Neural progenitor cell (in vitro differentiated cells): ENCODE measurements around the gene FKBP14. TPM values are rescaled to one million over a fixed set of nuclear protein-coding genes. Genes with fewer than 3 reads are reported as not detected.

ENCODE experiments used
- DNase-seq: peaks from one replicate; pipeline ENCODE4 v3.0.0-alpha.2; 2016; ENCODE audit warnings: low spot score
- H2AFZ ChIP-seq: fragments of 200-600 bp; sonication (generic); replicated peaks from 2 replicates; pipeline ENCODE4 v1.6.1; 2016; ENCODE audit warnings: antibody characterized with exemption
- H3F3A ChIP-seq: fragments of 200-600 bp; sonication (generic); 2 replicates; pipeline ENCODE4 v1.6.1; 2016; ENCODE audit warnings: antibody characterized with exemption, low read depth
- H3K27ac ChIP-seq: fragments of 200-600 bp; sonication (generic); 2 replicates; pipeline ENCODE4 v1.5.1; 2016; ENCODE audit warnings: mild to moderate bottlenecking
- H3K27me3 ChIP-seq: fragments of 200-600 bp; sonication (generic); 2 replicates; pipeline ENCODE4 v1.6.1; 2016; ENCODE audit warnings: mild to moderate bottlenecking, moderate library complexity
- H3K36me3 ChIP-seq: fragments of 200-600 bp; sonication (generic); 2 replicates; pipeline ENCODE4 v1.5.1; 2016
- H3K4me1 ChIP-seq: fragments of 200-600 bp; sonication (generic); 2 replicates; pipeline ENCODE4 v1.6.1; 2016; ENCODE audit warnings: mixed run types
- H3K4me2 ChIP-seq: fragments of 200-600 bp; sonication (generic); 2 replicates; pipeline ENCODE4 v1.6.1; 2016
- H3K4me3 ChIP-seq: fragments of 200-600 bp; sonication (generic); 2 replicates; pipeline ENCODE4 v1.5.1; 2016
- H3K79me2 ChIP-seq: fragments of 200-600 bp; sonication (generic); 2 replicates; pipeline ENCODE4 v1.6.1; 2016; ENCODE audit warnings: low read depth
- H3K9ac ChIP-seq: fragments of 200-600 bp; sonication (generic); 2 replicates; pipeline ENCODE4 v1.6.1; 2016
- H3K9me3 ChIP-seq: fragments of 200-600 bp; sonication (generic); 2 replicates; pipeline ENCODE4 v1.5.1; 2016; ENCODE audit warnings: low read depth
- H4K20me1 ChIP-seq: fragments of 200-600 bp; sonication (generic); 2 replicates; pipeline ENCODE4 v1.6.1; 2016; ENCODE audit warnings: low read depth
- H3K27ac Mint-ChIP-seq: 3 replicates; pipeline ENCODE4 v1.8.0; 2021; ENCODE audit warnings: mixed read lengths
- H3K27me3 Mint-ChIP-seq: 2 replicates; pipeline ENCODE4 v1.8.0; 2022; ENCODE audit warnings: low read depth, mild to moderate bottlenecking, inconsistent platforms, moderate library complexity, mixed read lengths; ENCODE audit not compliant: insufficient read depth
- H3K36me3 Mint-ChIP-seq: 3 replicates; pipeline ENCODE4 v1.8.0; 2021; ENCODE audit warnings: mixed read lengths
- H3K4me1 Mint-ChIP-seq: 3 replicates; pipeline ENCODE4 v1.8.0; 2021; ENCODE audit warnings: mixed read lengths
- H3K4me3 Mint-ChIP-seq: 3 replicates; pipeline ENCODE4 v1.8.0; 2021; ENCODE audit warnings: mild to moderate bottlenecking, moderate library complexity, mixed read lengths
- H3K9me3 Mint-ChIP-seq: 3 replicates; pipeline ENCODE4 v1.8.0; 2020; ENCODE audit warnings: mixed read lengths
- CTCF ChIP-seq: fragments of 200-600 bp; sonication (generic); IDR thresholded peaks from 2 replicates; pipeline ENCODE4 v1.5.1; 2017; ENCODE audit warnings: antibody characterized with exemption, mild to moderate bottlenecking
- EZH2 ChIP-seq: fragments of 200-600 bp; sonication (generic); IDR thresholded peaks from 2 replicates; pipeline ENCODE4 v1.6.1; 2017; ENCODE audit warnings: antibody characterized with exemption, mild to moderate bottlenecking, moderate library complexity
- EZH2phosphoT487 ChIP-seq: fragments of 200-600 bp; sonication (generic); IDR thresholded peaks from 2 replicates; pipeline ENCODE4 v1.6.1; 2017; ENCODE audit warnings: antibody characterized with exemption
- total RNA-seq: library from RNA; depleted of rRNA; stranded (reverse); fragments of >200 nt; gene quantifications from 2 replicates; pipeline ENCODE4 v1.2.3, GENCODE V29; 2015; ENCODE audit warnings: low replicate concordance

The FKBP14 gene
- total RNA-seq, 1 donor from 2014 or later: 4.5 TPM

- H2AFZ ChIP-seq: no peak overlapping the region
- peaks cover 2% of the 10 kb centered on the region for H3K36me3 ChIP-seq
- Mint-ChIP-seq H3K4me3 (no peak overlapping the region), H3K36me3 (peaks cover 9% of the 10 kb centered on the region), H3K27me3 (no peaks in the 10 kb centered on the region), H3K4me1 (peaks cover 20% of the 10 kb centered on the region), H3K27ac (peak overlapping the region; percentile 35), H3K9me3 (no peaks in the 10 kb centered on the region)
- peaks cover 14% of the 10 kb centered on the region for H3F3A ChIP-seq
- peak; percentile 23 for DNase-seq
- TF ChIP-seq CTCF (no peak), EZH2 (no peak), EZH2phosphoT487 (no peak)
- H3K27ac ChIP-seq: no peak overlapping the region
- peak overlapping the region; percentile 42 for H3K9ac ChIP-seq
- peaks cover 48% of the 10 kb centered on the region for H4K20me1 ChIP-seq
- H3K79me2 ChIP-seq: peaks cover 60% of the 10 kb centered on the region
- H3K9me3 ChIP-seq: no peaks in the 10 kb centered on the region
- H3K4me3 ChIP-seq: peak overlapping the region; percentile 72
- H3K27me3 ChIP-seq: no peaks in the 10 kb centered on the region
- H3K4me1 ChIP-seq: peaks cover 34% of the 10 kb centered on the region
- peak overlapping the region; percentile 94 for H3K4me2 ChIP-seq
Measured at GRCh38 chr7:30029696-30030095, 3.2 kb upstream of the FKBP14 start.

- peak; percentile 74 for DNase-seq
- H4K20me1 ChIP-seq: peaks cover 44% of the 10 kb centered on the region
- H3K36me3 Mint-ChIP-seq: peaks cover 5% of the 10 kb centered on the region
- no peaks in the 10 kb centered on the region for H3K27me3 Mint-ChIP-seq
- H3K4me3 Mint-ChIP-seq: no peak overlapping the region
- H3F3A ChIP-seq: peaks cover 14% of the 10 kb centered on the region
- H3K27ac ChIP-seq: peak overlapping the region; percentile 29
- H3K4me3 ChIP-seq: peak overlapping the region; percentile 72
- no peaks in the 10 kb centered on the region for H3K36me3 ChIP-seq
- H2AFZ ChIP-seq: peak overlapping the region; percentile 61
- no peaks in the 10 kb centered on the region for H3K9me3 Mint-ChIP-seq
- H3K79me2 ChIP-seq: peaks cover 53% of the 10 kb centered on the region
- H3K27ac Mint-ChIP-seq: peak overlapping the region; percentile 88
- H3K4me1 Mint-ChIP-seq: peaks cover 22% of the 10 kb centered on the region
- no peaks in the 10 kb centered on the region for H3K27me3 ChIP-seq
- TF ChIP-seq EZH2: no peak
- no peak for TF ChIP-seq CTCF
- TF ChIP-seq EZH2phosphoT487: no peak
- H3K4me2 ChIP-seq: peak overlapping the region; percentile 94
- H3K4me1 ChIP-seq: peaks cover 34% of the 10 kb centered on the region
- H3K9ac ChIP-seq: peak overlapping the region; percentile 42
- no peaks in the 10 kb centered on the region for H3K9me3 ChIP-seq
Measured at GRCh38 chr7:30028749-30029635, 2.5 kb upstream of the FKBP14 start.

GRCh38 chr7:30028216-30028748, 1.8 kb upstream of the FKBP14 start, which contains the start of gene PLEKHA8:
Gene PLEKHA8, plus strand, starts transcription at chr7:30028412. Its CDS starts 351 bp downstream, at chr7:30028763.
- Histone ChIP-seq H4K20me1 (peaks cover 42% of the 10 kb centered on the region), H3K9me3 (no peaks in the 10 kb centered on the region), H3K79me2 (peaks cover 46% of the 10 kb centered on the region), H3K9ac (peak within 1 kb of the TSS; percentile 42), H3K27ac (peak within 1 kb of the TSS; percentile 29), H2AFZ (peak within 1 kb of the TSS; percentile 61), H3F3A (peaks cover 14% of the 10 kb centered on the region), H3K36me3 (no peaks in the 10 kb centered on the region), H3K4me1 (peaks cover 34% of the 10 kb centered on the region), H3K4me3 (peak within 1 kb of the TSS; percentile 72), H3K27me3 (no peaks in the 10 kb centered on the region), H3K4me2 (peak within 1 kb of the TSS; percentile 94)
- DNase-seq: peak; percentile 93
- Mint-ChIP-seq H3K27me3 (no peaks in the 10 kb centered on the region), H3K4me1 (peaks cover 28% of the 10 kb centered on the region), H3K4me3 (peak within 1 kb of the TSS; percentile 93), H3K27ac (peak within 1 kb of the TSS; percentile 88), H3K36me3 (peaks cover 7% of the 10 kb centered on the region), H3K9me3 (no peaks in the 10 kb centered on the region)
- no peak for TF ChIP-seq EZH2
